Ishikawa (cell line): ENCODE data around the gene CBY1.

Experiments used
- CEBPB ChIP-seq: IDR thresholded peaks from 2 replicates; pipeline ENCODE4 v1.6.1; 2012
- CREB1 ChIP-seq: IDR thresholded peaks from 2 replicates; pipeline ENCODE4 v1.6.1; 2012; ENCODE audit warnings: low read depth
- EP300 ChIP-seq: IDR thresholded peaks from 2 replicates; pipeline ENCODE4 v1.6.1; 2012; ENCODE audit warnings: borderline replicate concordance
- MAX ChIP-seq: IDR thresholded peaks from 2 replicates; pipeline ENCODE4 v1.6.1; 2012
- NFIC ChIP-seq: IDR thresholded peaks from 2 replicates; pipeline ENCODE4 v1.6.1; 2012
- TAF1 ChIP-seq: IDR thresholded peaks from 2 replicates; pipeline ENCODE4 v1.6.1; 2012; ENCODE audit warnings: low read depth, mild to moderate bottlenecking

GRCh38 chr22:38721551-38721950, 65.1 kb downstream of the CBY1 start:
- TF ChIP-seq CREB1 = no peak
- TF ChIP-seq EP300 = no peak
- TF ChIP-seq CEBPB = no peak
- TF ChIP-seq NFIC = no peak
- no peak for TF ChIP-seq MAX
- no peak for TF ChIP-seq TAF1
